GM23248 (cell line): Measurements from ENCODE around the gene SELENBP1.

Source experiments
- EZH2 ChIP-seq: fragments of 200-600 bp; sonication (generic); IDR thresholded peaks from 2 replicates; pipeline ENCODE4 v1.6.1; 2018; ENCODE audit warnings: antibody characterized with exemption, mild to moderate bottlenecking; ENCODE audit not compliant: insufficient read depth, poor library complexity, severe bottlenecking
- EZH2phosphoT487 ChIP-seq: fragments of 200-600 bp; sonication (generic); IDR thresholded peaks from 2 replicates; pipeline ENCODE4 v1.6.1; 2018; ENCODE audit warnings: antibody characterized with exemption, moderate library complexity, mild to moderate bottlenecking, low read depth; ENCODE audit not compliant: insufficient read depth

DNA sequence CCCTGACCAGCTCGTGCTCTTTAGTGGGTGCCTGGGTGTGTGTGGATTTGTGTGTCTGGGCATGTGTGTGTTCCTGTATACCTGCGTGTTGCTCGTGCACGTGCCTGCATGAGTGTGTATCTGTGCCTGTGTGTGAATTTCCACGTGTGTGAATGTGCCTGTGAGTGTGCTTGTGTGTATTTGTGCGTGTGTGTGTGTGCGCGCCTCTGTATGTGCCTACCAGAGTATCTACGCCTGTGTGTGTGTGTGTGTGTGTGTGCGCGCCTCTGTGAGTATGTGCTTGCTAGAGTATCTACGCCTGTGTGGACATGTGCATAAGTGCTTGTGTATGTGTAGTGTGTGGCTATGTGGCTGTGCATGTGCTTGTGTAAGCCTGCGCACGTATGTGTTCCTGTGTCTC is 691 bp upstream of the SELENBP1 start:
- TF ChIP-seq EZH2phosphoT487 (no peak), EZH2 (no peak)
